D341Med (cell line): ENCODE measurements around the gene ARHGEF11.
A peak's percentile ranks its signal among the peaks of the same experiment; 100 is the strongest.

Experiments used
- DNase-seq: peaks from one replicate; pipeline ENCODE4 v3.0.0; 2012; ENCODE audit warnings: low spot score

ARHGEF11 gene

GRCh38 chr1:156894711-156895454 lies 150.7 kb downstream of the ARHGEF11 start:
- no peak for DNase-seq

- DNase-seq: no peak
These were observed 151.5 kb downstream of the ARHGEF11 start for GRCh38 chr1:156894001-156894400.

- no peak for DNase-seq
These were observed 152.2 kb downstream of the ARHGEF11 start, which contains the start of gene PEAR1 for GRCh38 chr1:156893048-156893953. Gene PEAR1, plus strand, starts transcription at chr1:156893718. Its CDS starts 10,209 bp downstream, at chr1:156903927.

- DNase-seq: peak; percentile 96
These were observed 153.1 kb downstream of the ARHGEF11 start for GRCh38 chr1:156892190-156893047.

GRCh38 chr1:156889802-156890580 lies 155.6 kb downstream of the ARHGEF11 start:
- peak; percentile 82 for DNase-seq

- no peak for DNase-seq
These were observed 157.8 kb downstream of the ARHGEF11 start for GRCh38 chr1:156887734-156888133.

- DNase-seq: no peak
These were observed 158.2 kb downstream of the ARHGEF11 start for GRCh38 chr1:156887317-156887716.

GRCh38 chr1:156886583-156887281 lies 158.8 kb downstream of the ARHGEF11 start:
- DNase-seq: no peak

GRCh38 chr1:156885880-156886355 lies 159.6 kb downstream of the ARHGEF11 start:
- no peak for DNase-seq

- no peak for DNase-seq
These were observed 160.2 kb downstream of the ARHGEF11 start for GRCh38 chr1:156885314-156885713.
